ENCODE results near the gene PRC1.

DNA sequence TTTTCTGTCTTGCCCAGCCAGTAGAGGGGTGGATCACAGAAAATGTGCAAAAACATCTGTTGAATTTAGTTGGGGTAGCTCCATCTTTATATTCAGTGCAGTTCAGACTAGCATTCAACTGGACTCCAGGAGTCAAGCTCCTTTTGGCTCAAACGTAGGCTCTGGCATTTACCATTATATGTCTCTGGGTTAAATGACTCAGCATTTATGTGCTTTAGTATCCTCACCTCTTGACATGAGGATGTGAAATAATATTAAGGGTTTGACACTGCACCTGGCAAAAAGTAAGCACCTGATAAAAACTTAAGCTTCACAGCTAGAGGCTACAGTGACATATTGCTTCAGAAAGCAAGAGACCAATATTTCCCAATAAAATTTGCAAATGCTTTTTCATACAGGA is 14.8 kb downstream of the PRC1 start:
- no peak for TF ChIP-seq POLR2A (IDR thresholded peaks at IDR 0.05)
- TF ChIP-seq, protein P1, sequence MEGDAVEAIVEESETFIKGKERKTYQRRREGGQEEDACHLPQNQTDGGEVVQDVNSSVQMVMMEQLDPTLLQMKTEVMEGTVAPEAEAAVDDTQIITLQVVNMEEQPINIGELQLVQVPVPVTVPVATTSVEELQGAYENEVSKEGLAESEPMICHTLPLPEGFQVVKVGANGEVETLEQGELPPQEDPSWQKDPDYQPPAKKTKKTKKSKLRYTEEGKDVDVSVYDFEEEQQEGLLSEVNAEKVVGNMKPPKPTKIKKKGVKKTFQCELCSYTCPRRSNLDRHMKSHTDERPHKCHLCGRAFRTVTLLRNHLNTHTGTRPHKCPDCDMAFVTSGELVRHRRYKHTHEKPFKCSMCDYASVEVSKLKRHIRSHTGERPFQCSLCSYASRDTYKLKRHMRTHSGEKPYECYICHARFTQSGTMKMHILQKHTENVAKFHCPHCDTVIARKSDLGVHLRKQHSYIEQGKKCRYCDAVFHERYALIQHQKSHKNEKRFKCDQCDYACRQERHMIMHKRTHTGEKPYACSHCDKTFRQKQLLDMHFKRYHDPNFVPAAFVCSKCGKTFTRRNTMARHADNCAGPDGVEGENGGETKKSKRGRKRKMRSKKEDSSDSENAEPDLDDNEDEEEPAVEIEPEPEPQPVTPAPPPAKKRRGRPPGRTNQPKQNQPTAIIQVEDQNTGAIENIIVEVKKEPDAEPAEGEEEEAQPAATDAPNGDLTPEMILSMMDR (IDR thresholded peaks at IDR 0.05): no peak

Measured in Peyer's patch (tissue), 4 donors.